Measurements from ENCODE around the gene IRAK3.
"Not testable (repeated sequence)": the region's sequence is repeated elsewhere in the genome, so short reads cannot be mapped to it uniquely, and the experiment has no call there.

Gene IRAK3

GRCh38 chr12:66174391-66175325, 14.4 kb upstream of the IRAK3 start:
- not testable (repeated sequence) for H3K27ac ChIP-seq (ENCODE audit: low read length); H3K27me3 ChIP-seq (ENCODE audit: low read depth, low read length); H3K36me3 ChIP-seq (ENCODE audit: control insufficient read depth in 1 of 2, insufficient read depth in 2 of 2, low read length in 2 of 2); H3K4me3 ChIP-seq (ENCODE audit: low read depth in 1 of 2, low read length in 2 of 2); H3K4me1 ChIP-seq (ENCODE audit: control insufficient read depth in 1 of 2, insufficient read depth in 2 of 2, low read length in 2 of 2); H3K9me3 ChIP-seq (ENCODE audit: control insufficient read depth in 1 of 2, low read length in 2 of 2)

GRCh38 chr12:66176105-66176900, 12.7 kb upstream of the IRAK3 start:
- no peak overlapping the region for H3K27ac ChIP-seq (ENCODE audit: low read length)
- no peaks in the 10 kb centered on the region for H3K4me1 ChIP-seq (ENCODE audit: control insufficient read depth in 1 of 2, insufficient read depth in 2 of 2, low read length in 2 of 2)
- no peaks in the 10 kb centered on the region for H3K9me3 ChIP-seq (ENCODE audit: control insufficient read depth in 1 of 2, low read length in 2 of 2)
- no peaks in the 10 kb centered on the region for H3K36me3 ChIP-seq (ENCODE audit: control insufficient read depth in 1 of 2, insufficient read depth in 2 of 2, low read length in 2 of 2)
- no peak overlapping the region for H3K4me3 ChIP-seq (ENCODE audit: low read depth in 1 of 2, low read length in 2 of 2)
- no peaks in the 10 kb centered on the region for H3K27me3 ChIP-seq (ENCODE audit: low read depth, low read length)

GRCh38 chr12:66182956-66183355, 6.1 kb upstream of the IRAK3 start:
- no peaks in the 10 kb centered on the region for H3K4me1 ChIP-seq (ENCODE audit: control insufficient read depth in 1 of 2, insufficient read depth in 2 of 2, low read length in 2 of 2)
- H3K36me3 ChIP-seq (ENCODE audit: control insufficient read depth in 1 of 2, insufficient read depth in 2 of 2, low read length in 2 of 2): no peaks in the 10 kb centered on the region
- no peak overlapping the region for H3K4me3 ChIP-seq (ENCODE audit: low read depth in 1 of 2, low read length in 2 of 2)
- no peaks in the 10 kb centered on the region for H3K9me3 ChIP-seq (ENCODE audit: control insufficient read depth in 1 of 2, low read length in 2 of 2)
- no peak overlapping the region for H3K27ac ChIP-seq (ENCODE audit: low read length)
- no peaks in the 10 kb centered on the region for H3K27me3 ChIP-seq (ENCODE audit: low read depth, low read length)

GRCh38 chr12:66184822-66185221, 4.2 kb upstream of the IRAK3 start:
- not testable (repeated sequence) for H3K27me3 ChIP-seq (ENCODE audit: low read depth, low read length); H3K36me3 ChIP-seq (ENCODE audit: control insufficient read depth in 1 of 2, insufficient read depth in 2 of 2, low read length in 2 of 2); H3K4me1 ChIP-seq (ENCODE audit: control insufficient read depth in 1 of 2, insufficient read depth in 2 of 2, low read length in 2 of 2); H3K9me3 ChIP-seq (ENCODE audit: control insufficient read depth in 1 of 2, low read length in 2 of 2); H3K4me3 ChIP-seq (ENCODE audit: low read depth in 1 of 2, low read length in 2 of 2); H3K27ac ChIP-seq (ENCODE audit: low read length)

- H3K36me3 ChIP-seq (ENCODE audit: control insufficient read depth in 1 of 2, insufficient read depth in 2 of 2, low read length in 2 of 2): no peaks in the 10 kb centered on the region
- no peaks in the 10 kb centered on the region for H3K9me3 ChIP-seq (ENCODE audit: control insufficient read depth in 1 of 2, low read length in 2 of 2)
- no peak overlapping the region for H3K4me3 ChIP-seq (ENCODE audit: low read depth in 1 of 2, low read length in 2 of 2)
- H3K4me1 ChIP-seq (ENCODE audit: control insufficient read depth in 1 of 2, insufficient read depth in 2 of 2, low read length in 2 of 2): peaks cover 0 to 3% of the 10 kb centered on the region in 2 donors
- H3K27me3 ChIP-seq (ENCODE audit: low read depth, low read length): no peaks in the 10 kb centered on the region
- H3K27ac ChIP-seq (ENCODE audit: low read length): no peak overlapping the region
These were observed 2.0 kb upstream of the IRAK3 start for GRCh38 chr12:66187036-66187435.

GRCh38 chr12:66187821-66188220, 1.2 kb upstream of the IRAK3 start:
- no peak overlapping the region for H3K27ac ChIP-seq (ENCODE audit: low read length)
- H3K27me3 ChIP-seq (ENCODE audit: low read depth, low read length): no peaks in the 10 kb centered on the region

GRCh38 chr12:66189486-66189843, 451 bp downstream of the IRAK3 start:
- H3K9me3 ChIP-seq (ENCODE audit: control insufficient read depth in 1 of 2, low read length in 2 of 2): no peaks in the 10 kb centered on the region
- peaks cover 0 to 3% of the 10 kb centered on the region in 2 donors for H3K4me1 ChIP-seq (ENCODE audit: control insufficient read depth in 1 of 2, insufficient read depth in 2 of 2, low read length in 2 of 2)
- no peaks in the 10 kb centered on the region for H3K27me3 ChIP-seq (ENCODE audit: low read depth, low read length)
- H3K36me3 ChIP-seq (ENCODE audit: control insufficient read depth in 1 of 2, insufficient read depth in 2 of 2, low read length in 2 of 2): no peaks in the 10 kb centered on the region
- H3K27ac ChIP-seq (ENCODE audit: low read length): peak overlapping the region; percentile 80
- peak overlapping the region; percentile 67 to 69 for H3K4me3 ChIP-seq (ENCODE audit: low read depth in 1 of 2, low read length in 2 of 2)

More at GRCh38 chr12:66187821-66188220, 1.2 kb upstream of the IRAK3 start:
- Histone ChIP-seq H3K9me3 (ENCODE audit: control insufficient read depth in 1 of 2, low read length in 2 of 2) (no peaks in the 10 kb centered on the region), H3K4me1 (ENCODE audit: control insufficient read depth in 1 of 2, insufficient read depth in 2 of 2, low read length in 2 of 2) (peaks cover 0 to 3% of the 10 kb centered on the region in 2 donors), H3K36me3 (ENCODE audit: control insufficient read depth in 1 of 2, insufficient read depth in 2 of 2, low read length in 2 of 2) (no peaks in the 10 kb centered on the region), H3K4me3 (ENCODE audit: low read depth in 1 of 2, low read length in 2 of 2) (no peak overlapping the region)

- Histone ChIP-seq H3K36me3 (ENCODE audit: control insufficient read depth in 1 of 2, insufficient read depth in 2 of 2, low read length in 2 of 2) (no peaks in the 10 kb centered on the region), H3K27ac (ENCODE audit: low read length) (peak overlapping the region; percentile 80), H3K4me3 (ENCODE audit: low read depth in 1 of 2, low read length in 2 of 2) (peak overlapping the region; percentile 67 to 69), H3K4me1 (ENCODE audit: control insufficient read depth in 1 of 2, insufficient read depth in 2 of 2, low read length in 2 of 2) (peaks cover 0 to 3% of the 10 kb centered on the region in 2 donors), H3K9me3 (ENCODE audit: control insufficient read depth in 1 of 2, low read length in 2 of 2) (no peaks in the 10 kb centered on the region), H3K27me3 (ENCODE audit: low read depth, low read length) (no peaks in the 10 kb centered on the region)
These were observed 875 bp downstream of the IRAK3 start for GRCh38 chr12:66189889-66190288.

- Histone ChIP-seq H3K27me3 (ENCODE audit: low read depth, low read length) (no peaks in the 10 kb centered on the region), H3K9me3 (ENCODE audit: control insufficient read depth in 1 of 2, low read length in 2 of 2) (no peaks in the 10 kb centered on the region), H3K4me1 (ENCODE audit: control insufficient read depth in 1 of 2, insufficient read depth in 2 of 2, low read length in 2 of 2) (peaks cover 0 to 3% of the 10 kb centered on the region in 2 donors)
These were observed 1.7 kb downstream of the IRAK3 start for GRCh38 chr12:66190519-66191370.

GRCh38 chr12:66191547-66192126, 2.6 kb downstream of the IRAK3 start:
- H3K4me1 ChIP-seq (ENCODE audit: control insufficient read depth in 1 of 2, insufficient read depth in 2 of 2, low read length in 2 of 2): peaks cover 0 to 3% of the 10 kb centered on the region in 2 donors
- H3K4me3 ChIP-seq (ENCODE audit: low read depth in 1 of 2, low read length in 2 of 2): no peak overlapping the region
- H3K27me3 ChIP-seq (ENCODE audit: low read depth, low read length): no peaks in the 10 kb centered on the region
- H3K36me3 ChIP-seq (ENCODE audit: control insufficient read depth in 1 of 2, insufficient read depth in 2 of 2, low read length in 2 of 2): no peaks in the 10 kb centered on the region
- H3K27ac ChIP-seq (ENCODE audit: low read length): no peak overlapping the region
- H3K9me3 ChIP-seq (ENCODE audit: control insufficient read depth in 1 of 2, low read length in 2 of 2): no peaks in the 10 kb centered on the region

More at GRCh38 chr12:66190519-66191370, 1.7 kb downstream of the IRAK3 start:
- Histone ChIP-seq H3K4me3 (ENCODE audit: low read depth in 1 of 2, low read length in 2 of 2) (peak overlapping the region; percentile 67 to 69), H3K27ac (ENCODE audit: low read length) (peak overlapping the region; percentile 80), H3K36me3 (ENCODE audit: control insufficient read depth in 1 of 2, insufficient read depth in 2 of 2, low read length in 2 of 2) (no peaks in the 10 kb centered on the region)

Measured in muscle layer of duodenum (tissue), 2 donors.